Measurements from ENCODE around the gene SAFB. TPM values are rescaled to one million over a fixed set of nuclear protein-coding genes. Genes with fewer than 3 reads are reported as not detected.
A peak's percentile ranks its signal among the peaks of the same experiment; 100 is the strongest.

The SAFB gene
- total RNA-seq, 1 donor from 2014 or later: 57.9 TPM

- no peak overlapping the region for H3K27ac Mint-ChIP-seq
- H3K9me3 ChIP-seq (ENCODE audit: low read depth): no peaks in the 10 kb centered on the region
- no peak overlapping the region for H3K4me3 Mint-ChIP-seq
- H3K4me2 ChIP-seq: no peak overlapping the region
- no peaks in the 10 kb centered on the region for H3K9me3 Mint-ChIP-seq
- H3K4me1 ChIP-seq: peaks cover 3% of the 10 kb centered on the region
- H3K79me2 ChIP-seq (ENCODE audit: low read depth): no peaks in the 10 kb centered on the region
- peaks cover 27% of the 10 kb centered on the region for H3K4me1 Mint-ChIP-seq
- peaks cover 4% of the 10 kb centered on the region for H3F3A ChIP-seq (ENCODE audit: low read depth)
- H2AFZ ChIP-seq (replicated peaks): no peak overlapping the region
- H3K4me3 ChIP-seq: no peak overlapping the region
- peaks cover 5% of the 10 kb centered on the region for H3K36me3 Mint-ChIP-seq
- DNase-seq (ENCODE audit: low spot score): no peak
- H3K27ac ChIP-seq: no peak overlapping the region
- no peak overlapping the region for H3K9ac ChIP-seq
- TF ChIP-seq EZH2 (IDR thresholded peaks at IDR 0.05): no peak
- no peak for TF ChIP-seq CTCF (IDR thresholded peaks at IDR 0.05)
- TF ChIP-seq EZH2phosphoT487 (IDR thresholded peaks at IDR 0.05): no peak
- H4K20me1 ChIP-seq (ENCODE audit: low read depth): no peaks in the 10 kb centered on the region
- H3K27me3 ChIP-seq: no peaks in the 10 kb centered on the region
- no peaks in the 10 kb centered on the region for H3K36me3 ChIP-seq
- peaks cover 9% of the 10 kb centered on the region for H3K27me3 Mint-ChIP-seq (ENCODE audit: insufficient read depth, low read depth)
Measured at GRCh38 chr19:5677580-5677979, 54.7 kb downstream of the SAFB start.

GRCh38 chr19:5678071-5678718 lies 55.3 kb downstream of the SAFB start:
- H3K27ac Mint-ChIP-seq: no peak overlapping the region

GRCh38 chr19:5679289-5680083 lies 56.6 kb downstream of the SAFB start:
- no peaks in the 10 kb centered on the region for H3K79me2 ChIP-seq (ENCODE audit: low read depth)
- no peaks in the 10 kb centered on the region for H3K27me3 ChIP-seq
- Mint-ChIP-seq H3K27ac (peak overlapping the region; percentile 48), H3K27me3 (ENCODE audit: insufficient read depth, low read depth) (peaks cover 9% of the 10 kb centered on the region), H3K36me3 (no peaks in the 10 kb centered on the region), H3K9me3 (no peaks in the 10 kb centered on the region), H3K4me1 (peaks cover 29% of the 10 kb centered on the region), H3K4me3 (peak overlapping the region; percentile 98)
- H3K4me2 ChIP-seq: peak overlapping the region; percentile 85
- no peaks in the 10 kb centered on the region for H4K20me1 ChIP-seq (ENCODE audit: low read depth)
- H3K9me3 ChIP-seq (ENCODE audit: low read depth): no peaks in the 10 kb centered on the region
- peak overlapping the region; percentile 69 for H3K4me3 ChIP-seq
- peaks cover 3% of the 10 kb centered on the region for H3K4me1 ChIP-seq
- no peak overlapping the region for H2AFZ ChIP-seq (replicated peaks)
- H3K27ac ChIP-seq: no peak overlapping the region
- H3F3A ChIP-seq (ENCODE audit: low read depth): peaks cover 4% of the 10 kb centered on the region
- TF ChIP-seq EZH2 (IDR thresholded peaks at IDR 0.05): no peak
- no peak for TF ChIP-seq CTCF (IDR thresholded peaks at IDR 0.05)
- no peak for TF ChIP-seq EZH2phosphoT487 (IDR thresholded peaks at IDR 0.05)
- peak overlapping the region; percentile 46 for H3K9ac ChIP-seq
- no peak for DNase-seq (ENCODE audit: low spot score)
- no peaks in the 10 kb centered on the region for H3K36me3 ChIP-seq

More at GRCh38 chr19:5678071-5678718, 55.3 kb downstream of the SAFB start:
- no peaks in the 10 kb centered on the region for H3K27me3 ChIP-seq
- no peak overlapping the region for H3K4me2 ChIP-seq
- no peak overlapping the region for H3K4me3 ChIP-seq
- H3K4me3 Mint-ChIP-seq: no peak overlapping the region
- no peaks in the 10 kb centered on the region for H3K36me3 ChIP-seq
- peaks cover 3% of the 10 kb centered on the region for H3K4me1 ChIP-seq
- peaks cover 9% of the 10 kb centered on the region for H3K27me3 Mint-ChIP-seq (ENCODE audit: insufficient read depth, low read depth)
- no peaks in the 10 kb centered on the region for H4K20me1 ChIP-seq (ENCODE audit: low read depth)
- peaks cover 4% of the 10 kb centered on the region for H3F3A ChIP-seq (ENCODE audit: low read depth)
- no peaks in the 10 kb centered on the region for H3K79me2 ChIP-seq (ENCODE audit: low read depth)
- DNase-seq (ENCODE audit: low spot score): no peak
- no peak overlapping the region for H2AFZ ChIP-seq (replicated peaks)
- no peak for TF ChIP-seq EZH2 (IDR thresholded peaks at IDR 0.05)
- TF ChIP-seq EZH2phosphoT487 (IDR thresholded peaks at IDR 0.05): no peak
- no peak for TF ChIP-seq CTCF (IDR thresholded peaks at IDR 0.05)
- H3K4me1 Mint-ChIP-seq: peaks cover 29% of the 10 kb centered on the region
- H3K27ac ChIP-seq: no peak overlapping the region
- H3K9me3 ChIP-seq (ENCODE audit: low read depth): no peaks in the 10 kb centered on the region
- H3K9me3 Mint-ChIP-seq: no peaks in the 10 kb centered on the region
- no peaks in the 10 kb centered on the region for H3K36me3 Mint-ChIP-seq
- H3K9ac ChIP-seq: no peak overlapping the region

All from neural progenitor cell (in vitro differentiated cells).